DND-41 (cell line): ENCODE measurements around the gene ALCAM.

Experiments used
- CTCF ChIP-seq: IDR thresholded peaks from 2 replicates; pipeline ENCODE4 v1.5.1; 2012; ENCODE audit warnings: borderline replicate concordance, low read length, moderate library complexity, mild to moderate bottlenecking; ENCODE audit not compliant: poor library complexity, severe bottlenecking; ENCODE audit errors: extremely low read depth
- EZH2 ChIP-seq: IDR thresholded peaks from 3 replicates; pipeline ENCODE4 v1.6.1; 2012; ENCODE audit warnings: borderline replicate concordance, low read depth, mild to moderate bottlenecking, moderate library complexity, low read length, inconsistent platforms; ENCODE audit not compliant: severe bottlenecking

DNA sequence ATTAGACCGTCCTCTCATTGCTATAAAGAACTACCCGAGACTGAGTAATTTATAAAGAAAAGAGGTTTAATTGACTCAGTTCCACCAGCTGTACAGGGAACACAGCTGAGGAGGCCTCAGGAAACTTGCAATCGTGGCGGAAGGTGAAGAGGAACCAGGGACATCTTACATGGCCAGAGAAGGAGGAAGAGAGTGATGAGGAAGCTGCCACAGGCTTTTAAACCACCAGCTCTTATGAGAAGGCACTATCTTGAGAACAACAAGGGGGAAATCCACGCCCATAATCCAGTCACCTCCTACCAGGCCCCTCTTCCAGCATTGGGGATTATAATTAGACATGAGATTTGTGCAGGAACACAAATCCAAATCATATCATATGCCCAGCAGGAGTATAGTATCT lies 138.5 kb downstream of the ALCAM start:
- TF ChIP-seq CTCF = no peak
- no peak for TF ChIP-seq EZH2
